HG02981 (cell line): ENCODE results near the gene ACD.
A peak's percentile ranks its signal among the peaks of the same experiment; 100 is the strongest.

ENCODE experiments used
- ATAC-seq: cut with Tn5 transposase; IDR thresholded peaks from one replicate; pipeline ENCODE4 v1.9.1; 2021; ENCODE audit warnings: mild to moderate bottlenecking, moderate library complexity; ENCODE audit not compliant: unreplicated experiment

The ACD gene

GRCh38 chr16:67676516-67676915 lies 16.5 kb upstream of the ACD start:
- ATAC-seq = no peak

DNA sequence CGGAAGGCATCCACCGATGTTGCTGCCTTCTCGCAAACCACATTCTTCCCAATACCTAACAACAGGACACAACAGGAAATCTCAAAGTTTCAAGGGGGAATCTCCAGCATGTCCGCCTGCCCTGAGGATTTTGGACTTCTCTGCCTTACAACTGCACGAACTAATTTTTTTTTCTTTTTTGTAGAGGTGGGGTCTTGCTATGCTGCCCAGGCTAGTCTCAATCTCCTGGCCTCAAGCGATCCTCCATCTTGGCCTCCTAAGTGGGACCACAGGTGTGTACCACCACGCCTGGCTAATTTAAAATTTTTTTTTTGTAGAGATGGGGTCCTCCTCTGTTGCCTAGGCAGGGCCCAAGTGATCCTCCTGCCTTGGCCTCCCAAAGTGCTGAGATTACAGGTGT lies 15.9 kb upstream of the ACD start:
- ATAC-seq = no peak

GRCh38 chr16:67675579-67675935 lies 15.5 kb upstream of the ACD start:
- no peak for ATAC-seq

GRCh38 chr16:67674851-67675578 lies 15.0 kb upstream of the ACD start:
- no peak for ATAC-seq

DNA sequence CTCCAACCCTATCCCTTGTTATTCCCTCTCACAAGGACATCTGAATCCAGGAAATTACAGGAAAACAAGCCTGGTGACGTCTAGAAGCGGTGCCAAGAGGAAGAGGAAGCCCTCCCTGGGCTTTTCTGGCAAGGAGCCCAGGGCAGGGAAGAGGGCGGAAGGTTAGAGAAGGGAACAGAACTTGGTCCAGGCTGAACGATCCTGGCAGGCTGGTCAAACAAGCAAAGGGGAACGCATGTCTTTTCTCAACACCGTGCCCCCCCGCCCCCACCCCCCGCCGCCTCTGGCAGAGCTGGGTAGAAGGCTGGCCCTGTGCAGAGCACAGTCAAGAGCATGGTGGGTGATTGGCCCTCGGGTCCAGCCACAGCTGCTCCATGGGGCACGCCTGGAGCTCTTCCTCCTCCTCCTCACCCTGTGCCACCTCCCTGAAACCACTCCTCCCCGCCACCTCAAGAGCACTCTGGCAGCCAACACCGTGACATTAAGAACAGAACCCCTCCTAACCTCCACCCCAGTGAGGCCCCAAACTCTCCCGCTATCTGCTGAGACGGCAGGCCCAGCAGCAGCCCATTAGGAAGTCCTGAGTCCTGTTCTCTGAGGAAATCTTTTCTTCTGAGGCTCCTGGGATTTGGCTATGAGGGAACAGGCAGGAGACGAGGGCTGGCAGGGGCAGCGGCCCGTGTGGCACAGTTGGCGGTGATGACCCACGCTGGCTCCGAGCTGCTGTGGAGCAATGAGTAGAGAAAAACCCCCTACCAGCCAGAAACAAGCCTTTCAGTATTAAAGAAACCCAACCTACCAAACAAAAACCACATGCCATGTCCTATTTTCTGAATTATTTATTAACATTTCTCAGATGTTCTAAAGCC lies 13.9 kb upstream of the ACD start:
- no peak for ATAC-seq

GRCh38 chr16:67672739-67673662 lies 12.9 kb upstream of the ACD start:
- ATAC-seq = no peak

GRCh38 chr16:67672306-67672705 lies 12.2 kb upstream of the ACD start:
- ATAC-seq = no peak

DNA sequence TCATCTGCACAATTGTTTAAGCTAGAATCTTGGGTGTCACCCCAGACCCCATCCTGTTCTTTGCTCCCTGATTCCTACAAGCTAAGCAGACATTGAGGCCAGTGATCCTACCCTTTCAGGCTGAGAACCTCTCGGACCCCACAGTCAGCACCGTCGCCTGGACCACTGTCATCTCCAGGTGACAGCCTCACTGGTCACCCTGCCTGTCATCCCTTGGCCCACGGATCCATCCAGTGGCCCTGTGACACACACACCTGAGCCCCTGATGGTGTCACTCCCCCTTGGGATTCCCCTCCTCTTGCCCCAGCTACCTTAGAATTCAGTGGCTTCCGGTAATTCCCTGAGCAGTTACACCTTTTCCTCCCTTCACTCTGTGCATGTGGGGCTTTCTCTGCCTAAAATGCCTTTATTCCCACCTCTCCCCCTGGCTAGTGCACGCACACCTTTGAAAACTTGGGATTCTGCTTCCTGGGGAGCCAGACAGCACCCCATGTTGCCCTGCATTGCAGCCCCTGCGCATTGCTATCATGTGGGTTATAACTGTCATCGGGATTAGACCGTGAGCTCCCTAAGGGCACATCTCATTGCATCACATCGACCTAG lies 9.5 kb upstream of the ACD start:
- no peak for ATAC-seq

DNA sequence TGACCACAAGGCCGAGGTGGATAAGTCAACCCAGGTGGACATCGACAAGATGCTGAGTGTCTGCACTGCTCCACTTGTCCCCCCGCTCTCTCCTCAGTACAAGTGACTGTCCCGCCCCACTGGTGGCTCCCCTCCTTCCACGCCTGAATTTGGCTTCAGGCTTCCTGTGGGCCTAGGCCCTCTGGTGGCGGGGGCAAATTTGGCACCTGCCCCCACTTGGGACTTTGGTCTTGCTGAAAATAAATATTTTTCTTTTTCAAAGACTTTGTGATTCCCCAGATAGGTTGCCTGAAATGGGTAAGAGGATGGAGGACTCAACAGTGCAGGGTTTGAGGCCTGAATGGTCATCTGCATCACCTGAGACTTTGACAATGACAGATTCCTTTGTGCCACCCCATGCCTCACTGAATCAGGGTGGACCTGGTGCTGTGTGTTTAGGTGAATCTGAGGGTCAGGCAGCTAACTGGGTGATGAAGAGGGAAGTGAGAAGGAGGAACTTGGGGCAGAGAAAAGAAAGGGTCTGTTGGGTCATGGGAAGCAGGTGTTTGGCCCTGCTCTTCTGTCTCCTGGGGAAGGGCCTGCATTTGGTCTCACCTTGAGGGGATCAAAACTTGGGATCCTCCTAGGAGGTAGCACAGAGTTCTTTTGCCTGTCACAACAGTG lies 8.6 kb upstream of the ACD start:
- ATAC-seq = no peak

DNA sequence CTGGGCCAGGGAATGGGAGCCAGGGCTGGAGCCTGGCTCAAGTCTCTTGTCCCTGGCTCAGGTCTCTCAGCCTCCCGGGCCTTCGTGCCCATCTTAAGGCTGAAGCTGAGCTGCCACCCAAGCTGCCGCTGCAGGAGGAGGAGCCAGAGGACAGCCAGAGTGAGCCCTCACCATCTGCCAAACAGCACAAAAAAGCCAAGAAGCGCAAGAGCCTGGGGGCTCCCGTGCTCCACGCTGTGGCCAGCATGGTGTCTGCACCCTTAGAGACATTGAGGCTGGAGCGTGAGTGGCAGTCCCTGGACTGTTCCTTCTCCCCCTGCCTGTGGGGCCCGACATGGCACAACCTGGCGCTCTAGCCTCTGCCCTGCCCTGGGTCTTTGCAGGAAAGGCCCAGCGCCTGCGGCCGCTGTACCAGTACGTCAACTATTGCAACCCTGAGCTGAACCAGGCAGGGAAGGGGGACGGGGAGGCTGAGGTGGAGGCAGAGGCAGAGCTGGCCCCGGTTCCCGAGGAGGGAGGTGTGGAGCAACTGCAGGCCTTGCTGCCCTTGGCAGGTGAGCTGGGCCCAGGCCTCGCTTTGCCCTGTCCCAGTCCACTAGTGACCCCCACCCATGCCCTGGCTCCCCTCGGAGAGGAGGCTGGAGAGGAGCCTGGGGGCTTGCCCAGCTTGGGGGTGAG lies 7.9 kb upstream of the ACD start:
- peak; percentile 65 for ATAC-seq

DNA sequence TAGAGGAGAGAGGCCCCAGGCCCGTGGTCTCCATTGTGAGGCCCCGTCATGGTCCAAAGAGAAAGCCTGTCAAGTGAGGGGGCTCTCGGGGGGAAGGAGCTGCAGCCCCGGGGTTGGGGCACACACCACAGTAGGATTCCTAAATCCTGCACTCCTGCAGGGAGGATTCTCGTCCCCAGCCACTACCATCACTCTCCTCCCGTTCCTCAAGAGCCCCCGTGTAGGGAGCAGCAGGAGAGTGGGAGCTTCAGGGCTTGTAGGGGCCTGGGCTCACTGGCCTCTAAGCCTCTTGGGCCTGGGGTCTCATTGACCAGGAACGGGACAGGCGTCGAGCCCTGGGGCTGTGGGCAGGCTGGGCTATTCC lies 7.4 kb upstream of the ACD start:
- no peak for ATAC-seq

- ATAC-seq = peak; percentile 55
Observed at GRCh38 chr16:67666559-67667452, 6.7 kb upstream of the ACD start, which contains the start of the genes C16orf86 and ENKD1. Gene C16orf86 (plus strand): TSS chr16:67666814. CDS start chr16:67666971, 157 bp downstream. Gene ENKD1 (minus strand): TSS chr16:67666750. CDS start chr16:67666442, 308 bp downstream.

- ATAC-seq = no peak
Observed at GRCh38 chr16:67666032-67666551, 6.0 kb upstream of the ACD start.

DNA sequence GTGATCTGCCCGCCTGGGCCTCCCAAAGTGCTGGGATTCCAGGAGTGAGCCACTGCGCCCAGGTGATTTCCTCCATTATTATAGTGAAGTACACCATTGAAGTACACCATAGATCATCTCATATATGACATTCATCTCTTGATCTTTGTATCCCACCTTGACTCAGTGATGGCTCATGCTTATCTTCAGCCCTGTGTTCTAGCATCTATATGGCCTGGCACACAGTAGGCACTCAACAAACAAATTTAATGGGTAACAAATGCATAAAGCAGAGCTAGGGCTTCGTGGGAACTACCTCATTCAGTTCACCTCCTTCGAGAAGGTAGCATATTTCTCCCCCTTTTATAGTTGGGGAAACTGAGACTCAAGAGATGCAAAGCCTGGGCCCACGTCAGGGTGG lies 5.5 kb upstream of the ACD start:
- no peak for ATAC-seq

- ATAC-seq = no peak
Observed at GRCh38 chr16:67664871-67665270, 4.8 kb upstream of the ACD start.

- ATAC-seq = no peak
Observed at GRCh38 chr16:67664258-67664657, 4.2 kb upstream of the ACD start.

DNA sequence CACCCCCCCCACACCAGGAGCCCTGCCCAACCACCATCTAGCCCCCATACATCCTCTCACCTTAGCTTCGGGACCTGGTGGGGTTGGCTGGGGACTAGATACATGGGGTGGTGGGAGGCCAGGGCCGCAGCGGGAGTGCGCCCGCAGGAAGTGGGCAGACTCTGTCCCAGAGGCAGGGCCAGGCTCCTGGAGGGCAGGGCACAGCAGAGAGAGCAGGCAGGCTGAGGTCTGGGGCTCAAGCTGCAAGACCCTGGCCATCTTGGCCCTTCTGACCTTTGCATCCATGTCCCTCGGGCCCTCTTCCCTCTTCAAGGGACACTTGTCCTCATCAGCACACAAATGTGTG lies 3.8 kb upstream of the ACD start:
- ATAC-seq = no peak

DNA sequence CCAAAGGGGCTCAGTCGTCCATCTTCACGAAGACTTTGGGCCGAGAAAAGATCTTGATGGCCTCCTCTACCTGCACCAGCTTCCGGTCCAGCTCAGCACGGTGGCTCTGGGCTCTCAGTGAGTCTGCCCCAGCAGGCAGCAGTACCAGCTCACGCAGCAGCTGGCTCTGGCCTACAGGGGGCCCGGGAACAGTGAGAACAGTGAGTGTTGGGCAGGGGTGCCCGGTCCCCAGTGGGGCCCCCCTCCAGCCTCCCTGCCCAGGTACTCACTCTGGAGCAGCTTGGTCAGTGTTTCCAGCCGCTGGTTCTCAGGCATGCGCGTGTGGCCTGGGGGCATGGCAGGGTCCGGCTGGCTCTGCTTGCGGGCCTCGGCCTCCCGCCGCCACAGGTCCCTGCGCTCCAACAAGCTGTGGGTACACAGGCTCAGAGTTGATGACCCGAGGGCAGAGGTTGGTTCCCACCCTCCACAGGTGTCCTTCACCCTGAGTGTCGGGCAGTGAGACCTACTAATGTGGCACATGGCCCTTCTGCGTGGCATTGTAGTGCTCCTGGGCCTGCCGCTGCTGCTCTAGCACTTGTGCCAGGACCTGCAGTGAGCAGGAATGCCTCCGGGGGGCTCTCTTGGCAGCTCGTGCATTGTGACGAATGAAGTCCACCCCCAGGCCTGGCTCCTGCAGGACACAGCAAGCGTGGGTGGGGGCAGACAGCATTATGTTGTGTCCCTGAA lies 3.3 kb upstream of the ACD start:
- ATAC-seq = no peak
